Neural cell (in vitro differentiated cells): ENCODE results near the gene DCT.

Source experiments
- CTCF ChIP-seq: fragments of 450-650 bp; IDR thresholded peaks from 2 replicates; pipeline ENCODE4 v1.5.1; 2014; ENCODE audit warnings: antibody characterized with exemption, mild to moderate bottlenecking, moderate library complexity; ENCODE audit not compliant: poor library complexity, severe bottlenecking
- EZH2 ChIP-seq: fragments of 200-600, 300-800 bp; shearing (Covaris generic), sonication (generic); IDR thresholded peaks from 2 replicates; pipeline ENCODE4 v1.6.1; 2014; ENCODE audit warnings: antibody characterized with exemption, low read length, borderline replicate concordance, mild to moderate bottlenecking; ENCODE audit not compliant: insufficient read depth, poor library complexity, severe bottlenecking
- POLR2AphosphoS5 ChIP-seq: IDR thresholded peaks from 2 replicates; pipeline ENCODE4 v1.6.1; 2012
- RAD21 ChIP-seq: fragments of 450-650 bp; conservative IDR thresholded peaks from 2 replicates; pipeline ENCODE4 v1.6.1; 2014; ENCODE audit warnings: antibody characterized with exemption, mild to moderate bottlenecking, moderate library complexity
- TF ChIP-seq, protein P1 (sequence below): IDR thresholded peaks from 2 replicates; pipeline ENCODE4 v1.6.1; 2012; ENCODE audit warnings: borderline replicate concordance

- no peak for TF ChIP-seq CTCF
- TF ChIP-seq, protein P1, sequence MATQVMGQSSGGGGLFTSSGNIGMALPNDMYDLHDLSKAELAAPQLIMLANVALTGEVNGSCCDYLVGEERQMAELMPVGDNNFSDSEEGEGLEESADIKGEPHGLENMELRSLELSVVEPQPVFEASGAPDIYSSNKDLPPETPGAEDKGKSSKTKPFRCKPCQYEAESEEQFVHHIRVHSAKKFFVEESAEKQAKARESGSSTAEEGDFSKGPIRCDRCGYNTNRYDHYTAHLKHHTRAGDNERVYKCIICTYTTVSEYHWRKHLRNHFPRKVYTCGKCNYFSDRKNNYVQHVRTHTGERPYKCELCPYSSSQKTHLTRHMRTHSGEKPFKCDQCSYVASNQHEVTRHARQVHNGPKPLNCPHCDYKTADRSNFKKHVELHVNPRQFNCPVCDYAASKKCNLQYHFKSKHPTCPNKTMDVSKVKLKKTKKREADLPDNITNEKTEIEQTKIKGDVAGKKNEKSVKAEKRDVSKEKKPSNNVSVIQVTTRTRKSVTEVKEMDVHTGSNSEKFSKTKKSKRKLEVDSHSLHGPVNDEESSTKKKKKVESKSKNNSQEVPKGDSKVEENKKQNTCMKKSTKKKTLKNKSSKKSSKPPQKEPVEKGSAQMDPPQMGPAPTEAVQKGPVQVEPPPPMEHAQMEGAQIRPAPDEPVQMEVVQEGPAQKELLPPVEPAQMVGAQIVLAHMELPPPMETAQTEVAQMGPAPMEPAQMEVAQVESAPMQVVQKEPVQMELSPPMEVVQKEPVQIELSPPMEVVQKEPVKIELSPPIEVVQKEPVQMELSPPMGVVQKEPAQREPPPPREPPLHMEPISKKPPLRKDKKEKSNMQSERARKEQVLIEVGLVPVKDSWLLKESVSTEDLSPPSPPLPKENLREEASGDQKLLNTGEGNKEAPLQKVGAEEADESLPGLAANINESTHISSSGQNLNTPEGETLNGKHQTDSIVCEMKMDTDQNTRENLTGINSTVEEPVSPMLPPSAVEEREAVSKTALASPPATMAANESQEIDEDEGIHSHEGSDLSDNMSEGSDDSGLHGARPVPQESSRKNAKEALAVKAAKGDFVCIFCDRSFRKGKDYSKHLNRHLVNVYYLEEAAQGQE: no peak
- TF ChIP-seq POLR2AphosphoS5: no peak
- TF ChIP-seq RAD21: no peak
- no peak for TF ChIP-seq EZH2
These were observed 24.1 kb downstream of the DCT start for GRCh38 chr13:94455414-94455813.
